GM18499 (cell line): Measurements from ENCODE around the gene BRWD1.
A peak's percentile ranks its signal among the peaks of the same experiment; 100 is the strongest.

Source experiments
- ATAC-seq: cut with Tn5 transposase; IDR thresholded peaks from one replicate; pipeline ENCODE4 v1.9.1; 2021; ENCODE audit warnings: moderate number of reproducible peaks; ENCODE audit not compliant: insufficient read depth, unreplicated experiment

The BRWD1 gene

DNA sequence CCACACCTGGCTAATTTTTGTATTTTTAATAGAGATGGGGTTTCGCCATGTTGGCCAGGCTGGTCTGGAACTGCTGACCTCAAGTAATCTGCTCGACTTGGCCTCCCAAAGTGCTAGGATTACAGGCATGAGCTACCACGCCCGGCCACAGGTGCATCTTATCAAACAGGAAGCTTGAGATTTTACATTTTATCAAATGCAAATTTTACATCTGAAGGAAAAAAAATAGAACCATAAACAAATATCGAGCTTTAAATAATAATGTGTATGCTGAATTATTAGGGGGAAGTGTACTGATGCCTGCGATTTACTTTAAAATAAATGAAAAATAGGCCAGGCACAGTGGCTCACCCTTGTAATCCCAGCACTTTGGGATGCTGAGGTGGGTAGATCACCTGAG, 16.6 kb upstream of the BRWD1 start:
- no peak for ATAC-seq

- no peak for ATAC-seq
Observed at GRCh38 chr21:39327727-39328126, 14.3 kb upstream of the BRWD1 start.

DNA sequence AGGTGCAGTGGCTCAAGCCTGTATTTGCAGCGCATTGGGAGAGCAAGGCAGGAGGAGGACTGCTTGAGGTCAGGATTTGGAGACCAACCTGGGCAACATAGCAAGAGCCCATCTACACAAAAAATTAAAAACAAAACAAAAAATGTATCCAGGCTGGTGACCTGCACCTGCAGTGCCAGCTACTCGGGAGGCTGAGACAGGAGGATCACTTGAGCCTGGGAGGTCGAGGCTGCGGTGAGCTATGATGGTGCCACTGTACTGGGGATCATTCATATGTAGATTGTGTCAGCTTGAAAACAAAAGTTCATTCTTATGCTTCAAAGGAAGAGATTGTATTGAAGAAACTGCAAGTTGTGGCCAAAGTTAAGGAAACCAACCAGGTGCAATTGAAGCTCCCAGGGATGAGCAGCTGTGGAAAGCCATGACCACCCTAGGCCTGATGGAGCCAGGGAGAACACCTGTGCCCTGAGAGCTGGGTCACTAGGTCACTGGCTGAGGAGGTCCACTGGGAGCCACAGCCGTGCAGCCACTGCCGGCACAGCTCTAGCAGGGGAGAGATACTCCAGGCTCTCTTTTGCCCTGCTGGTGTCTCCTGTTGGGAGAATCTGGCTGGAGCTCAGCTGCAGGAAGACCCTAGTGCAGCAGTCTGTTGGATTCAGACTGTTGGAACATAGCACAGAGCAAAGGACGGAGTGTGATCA, 13.3 kb upstream of the BRWD1 start:
- no peak for ATAC-seq

DNA sequence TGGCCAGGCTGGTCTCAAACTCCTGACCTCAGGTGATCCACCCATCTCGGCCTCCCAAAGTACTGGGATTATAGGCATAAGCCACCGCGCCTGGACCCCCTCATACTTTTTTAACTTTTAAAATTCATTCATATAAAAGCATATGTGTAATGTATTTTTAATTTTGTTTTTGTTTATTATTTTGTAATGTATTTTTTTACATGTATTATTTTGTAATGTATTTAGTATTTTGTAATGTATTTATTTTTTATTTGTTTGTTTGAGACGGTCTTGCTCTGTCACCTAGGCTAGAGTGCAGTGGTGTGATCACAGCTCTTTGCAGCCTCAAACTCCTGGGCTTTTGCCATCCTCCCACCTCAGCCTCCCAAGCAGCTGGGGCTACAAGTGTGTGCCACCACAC, 12.0 kb upstream of the BRWD1 start:
- ATAC-seq, result no peak

- ATAC-seq, result no peak
Observed at GRCh38 chr21:39321424-39321823, 8.0 kb upstream of the BRWD1 start.

DNA sequence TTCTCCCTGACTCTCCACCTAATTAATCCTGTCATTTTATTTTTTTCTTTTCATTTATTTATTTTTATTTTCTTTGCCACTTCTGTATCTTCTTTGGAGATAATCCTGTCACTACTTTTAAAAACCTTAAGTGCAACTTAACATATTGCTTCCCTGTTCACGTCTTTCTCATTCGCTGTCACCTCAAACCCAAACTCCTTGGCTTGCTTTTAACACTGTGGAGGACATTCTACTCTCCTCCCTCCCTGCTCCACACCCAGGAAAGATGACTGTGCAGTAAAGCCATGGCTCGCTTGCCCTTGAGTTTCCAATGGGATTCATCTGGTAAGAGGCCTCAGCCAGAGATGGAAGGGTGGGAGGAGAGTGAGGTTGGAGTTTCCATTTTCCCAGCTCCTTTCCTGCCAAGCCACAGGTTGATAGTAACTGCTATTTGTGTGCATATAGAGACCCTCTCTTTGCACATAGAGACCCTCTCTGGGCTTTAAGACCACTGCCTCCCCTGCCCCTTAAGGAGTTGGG, 6.4 kb upstream of the BRWD1 start:
- no peak for ATAC-seq

DNA sequence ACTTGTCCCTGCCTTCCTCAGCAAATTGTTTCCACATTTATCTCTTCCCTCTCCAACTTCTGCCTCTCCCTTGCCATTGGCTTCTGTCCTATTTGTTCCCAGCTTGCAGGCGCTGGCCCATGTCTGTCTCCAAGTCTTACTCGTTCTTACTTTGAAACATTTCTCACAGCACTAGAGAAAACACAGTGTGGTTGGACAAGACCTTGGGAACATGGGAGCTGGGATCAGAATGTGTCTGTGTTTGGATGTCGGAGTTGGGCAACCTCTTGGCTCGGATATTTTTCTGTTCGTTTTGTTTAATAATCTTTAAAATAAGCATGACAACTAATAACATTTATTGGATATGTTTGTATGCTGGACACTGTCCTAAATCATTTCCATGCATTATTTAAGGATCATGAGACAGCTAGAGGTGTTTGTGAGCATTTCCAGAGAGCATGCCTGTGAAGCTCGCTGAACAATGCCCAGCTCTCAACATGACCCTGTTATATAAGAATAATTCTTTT, 5.9 kb upstream of the BRWD1 start:
- ATAC-seq, result no peak

- ATAC-seq, result no peak
Observed at GRCh38 chr21:39318091-39318959, 4.9 kb upstream of the BRWD1 start.

DNA sequence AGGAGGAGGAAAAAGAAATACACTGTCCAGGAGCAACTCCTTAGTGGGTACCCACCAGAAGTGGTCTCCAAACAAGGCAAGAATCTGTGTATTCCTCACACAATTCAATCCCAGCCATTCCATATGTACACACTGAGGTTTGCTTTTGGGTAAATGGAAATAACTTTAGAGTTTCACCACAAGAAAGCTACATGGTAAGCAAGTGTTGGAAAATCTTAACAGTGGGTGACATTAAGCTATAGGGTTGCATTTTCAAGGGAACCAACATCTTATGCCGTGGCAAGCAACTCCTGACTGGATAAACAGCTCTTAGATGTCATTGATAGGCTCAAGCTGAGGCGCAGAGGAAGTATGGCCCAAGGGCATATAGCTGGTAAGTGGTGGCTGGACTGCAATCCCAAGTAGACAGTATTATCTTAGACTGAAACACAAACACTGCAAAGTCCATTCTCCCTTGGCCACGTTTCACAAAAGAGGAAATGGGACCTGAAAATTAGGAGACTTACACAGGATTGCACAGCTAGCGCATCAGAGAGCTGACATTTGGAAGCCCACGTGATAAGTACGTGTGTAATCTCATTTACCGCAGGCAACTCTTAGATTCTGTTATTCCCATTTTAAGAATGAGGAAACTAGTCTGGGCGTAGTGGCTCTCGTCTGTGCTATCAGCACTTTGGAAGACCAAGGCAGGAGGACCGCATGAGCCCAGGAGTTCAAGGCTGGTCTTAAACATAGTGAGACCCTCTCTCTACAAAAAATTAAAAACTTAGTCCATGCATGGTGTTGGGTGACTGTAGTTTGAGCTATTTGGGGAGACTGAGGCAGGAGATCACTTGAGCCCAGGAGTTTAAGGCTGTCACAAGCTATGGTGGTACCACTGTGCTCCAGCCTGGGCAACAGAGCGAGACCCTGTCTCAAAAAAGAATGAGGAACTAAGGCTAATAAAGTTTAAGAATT, 4.0 kb upstream of the BRWD1 start:
- ATAC-seq, result no peak

- ATAC-seq, result no peak
Observed at GRCh38 chr21:39316729-39317128, 3.3 kb upstream of the BRWD1 start.

DNA sequence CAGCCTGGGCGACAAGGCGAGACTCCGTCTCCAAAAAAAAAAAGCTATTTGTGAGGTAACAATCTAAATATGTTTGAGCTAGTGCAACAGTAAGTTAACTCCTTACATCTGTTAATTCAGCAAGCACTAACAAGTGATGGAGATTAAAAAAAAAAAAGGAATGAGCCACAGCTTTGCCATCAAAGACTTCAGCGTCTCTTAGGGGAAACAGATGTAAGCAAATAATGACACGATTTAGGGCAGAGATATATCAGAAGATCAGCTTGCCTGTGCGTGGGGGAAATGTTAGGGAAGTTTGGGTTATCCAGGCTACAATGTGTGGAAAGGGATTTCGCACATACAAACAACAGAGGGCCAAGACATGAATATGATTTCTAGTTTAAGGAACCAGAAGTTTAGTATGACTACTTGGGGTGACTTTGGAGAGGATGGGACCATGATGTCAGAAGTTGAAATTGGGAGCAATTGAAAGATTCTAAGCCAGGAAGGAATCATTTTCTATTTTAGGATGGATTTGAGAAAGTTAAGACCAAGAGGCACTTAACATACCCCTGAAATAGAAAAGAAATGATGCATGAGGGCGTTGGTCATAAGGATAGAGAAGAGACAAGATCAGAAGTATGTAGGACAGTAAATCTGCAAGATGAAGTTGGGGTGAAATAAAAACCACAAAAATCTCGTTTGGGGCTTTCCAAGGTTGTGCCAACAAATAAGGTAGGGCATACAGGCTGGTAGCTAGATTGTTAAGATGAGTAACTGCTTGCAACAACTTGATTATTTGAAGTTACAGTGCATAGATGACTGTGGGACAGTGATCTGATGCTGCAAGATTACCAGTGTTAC, 2.4 kb upstream of the BRWD1 start:
- ATAC-seq, result no peak

- peak; percentile 2 for ATAC-seq
Observed at GRCh38 chr21:39314143-39315027, 953 bp upstream of the BRWD1 start.

DNA sequence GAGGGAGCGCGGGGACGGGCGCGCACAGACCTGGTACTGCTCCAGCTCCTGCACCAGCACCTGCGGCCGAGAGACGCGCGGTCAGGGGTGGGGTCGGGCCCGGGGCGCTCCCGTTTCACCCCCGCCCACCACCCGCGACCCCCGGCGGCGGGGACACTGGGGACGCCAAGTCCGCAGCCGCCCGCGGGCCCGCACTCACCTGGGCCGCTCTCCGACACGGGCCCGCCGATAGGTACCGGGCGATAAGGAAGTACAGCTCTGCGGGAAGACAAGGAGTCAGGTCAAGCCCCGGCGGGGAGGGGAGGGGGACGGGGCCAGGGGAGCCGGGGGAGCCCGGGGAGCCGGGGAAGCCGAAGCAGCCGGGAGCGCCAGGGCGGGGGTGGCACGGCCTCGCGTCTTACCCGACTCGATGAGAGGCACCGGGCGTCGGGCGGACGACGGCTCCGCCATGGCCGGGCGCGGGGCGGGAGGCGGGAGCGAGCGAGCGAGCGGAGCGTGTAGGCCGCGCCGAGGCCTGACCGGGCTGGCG, 326 bp downstream of the BRWD1 start:
- ATAC-seq, result no peak

DNA sequence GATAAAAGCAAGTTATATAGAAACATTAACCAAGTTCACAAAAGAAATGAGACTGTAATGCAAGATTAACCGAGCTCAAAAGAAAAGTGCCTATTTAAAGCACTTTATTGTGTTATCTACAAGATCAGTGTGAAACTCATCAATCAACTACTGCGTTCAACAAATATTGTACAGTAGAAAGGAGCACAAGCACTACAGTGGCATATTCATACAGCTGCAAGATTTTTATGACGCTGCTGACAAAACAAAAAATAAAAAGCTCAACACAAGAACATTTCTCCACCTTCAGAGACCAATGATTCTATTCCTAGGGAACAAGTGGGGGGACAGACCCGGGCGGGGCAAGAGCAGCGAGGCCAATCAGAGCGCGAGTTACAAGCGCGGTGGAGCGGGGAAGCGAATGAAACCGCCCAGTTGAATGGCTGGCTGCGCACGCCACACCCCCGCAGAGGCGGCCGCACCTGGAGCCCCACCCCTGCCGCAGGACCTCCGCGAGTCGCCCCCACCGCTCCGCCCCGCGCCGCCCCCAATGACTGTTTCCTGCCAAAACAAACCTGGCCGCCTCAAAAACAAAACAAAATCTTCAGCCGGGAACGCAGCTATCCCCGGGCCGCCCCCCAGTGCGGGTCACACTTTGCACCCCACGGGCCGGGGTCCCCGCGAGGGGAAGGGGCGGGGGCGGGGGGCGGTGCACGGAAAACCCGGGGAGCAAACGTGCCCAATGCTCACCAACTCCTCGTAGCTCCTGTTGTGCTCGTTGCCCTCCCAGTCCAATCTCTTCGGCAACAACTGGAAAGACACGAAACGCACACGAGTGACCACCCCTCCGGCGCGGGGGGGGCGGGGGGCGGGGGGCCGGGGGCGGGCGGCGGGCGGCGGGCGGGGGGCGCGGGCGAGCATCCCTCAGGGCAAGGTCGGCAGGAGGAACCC, 1.1 kb downstream of the BRWD1 start:
- ATAC-seq, result peak; percentile 53

GRCh38 chr21:39311164-39311563, 2.3 kb downstream of the BRWD1 start:
- ATAC-seq, result no peak

GRCh38 chr21:39307466-39307865, 6.0 kb downstream of the BRWD1 start:
- ATAC-seq, result no peak

DNA sequence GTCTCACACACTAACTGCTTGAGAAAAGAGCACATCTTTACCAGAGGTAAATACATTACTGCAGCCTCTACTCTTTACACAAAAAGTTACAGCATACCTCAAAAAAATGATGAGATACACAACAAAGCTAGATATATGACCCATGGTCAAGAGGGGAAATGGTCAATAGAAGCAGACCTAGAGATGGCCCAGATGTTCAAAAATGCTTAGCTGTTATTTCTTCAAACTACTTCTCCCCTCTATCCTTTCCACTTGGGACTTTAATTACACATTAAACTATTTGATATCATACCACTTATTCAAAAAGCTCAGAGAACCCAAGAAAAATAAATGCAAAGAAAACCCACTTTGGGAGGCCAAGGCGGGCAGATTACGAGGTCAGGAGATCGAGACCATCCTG, 12.8 kb downstream of the BRWD1 start:
- ATAC-seq, result no peak
